ENCODE measurements around the gene NME1. TPM values are rescaled to one million over a fixed set of nuclear protein-coding genes. Genes with fewer than 3 reads are reported as not detected.

The NME1 gene
- 601 to 774 TPM (median 720 TPM) in 5 replicates for total RNA-seq (2022; extraction: Qiagen RNA extraction)

DNA sequence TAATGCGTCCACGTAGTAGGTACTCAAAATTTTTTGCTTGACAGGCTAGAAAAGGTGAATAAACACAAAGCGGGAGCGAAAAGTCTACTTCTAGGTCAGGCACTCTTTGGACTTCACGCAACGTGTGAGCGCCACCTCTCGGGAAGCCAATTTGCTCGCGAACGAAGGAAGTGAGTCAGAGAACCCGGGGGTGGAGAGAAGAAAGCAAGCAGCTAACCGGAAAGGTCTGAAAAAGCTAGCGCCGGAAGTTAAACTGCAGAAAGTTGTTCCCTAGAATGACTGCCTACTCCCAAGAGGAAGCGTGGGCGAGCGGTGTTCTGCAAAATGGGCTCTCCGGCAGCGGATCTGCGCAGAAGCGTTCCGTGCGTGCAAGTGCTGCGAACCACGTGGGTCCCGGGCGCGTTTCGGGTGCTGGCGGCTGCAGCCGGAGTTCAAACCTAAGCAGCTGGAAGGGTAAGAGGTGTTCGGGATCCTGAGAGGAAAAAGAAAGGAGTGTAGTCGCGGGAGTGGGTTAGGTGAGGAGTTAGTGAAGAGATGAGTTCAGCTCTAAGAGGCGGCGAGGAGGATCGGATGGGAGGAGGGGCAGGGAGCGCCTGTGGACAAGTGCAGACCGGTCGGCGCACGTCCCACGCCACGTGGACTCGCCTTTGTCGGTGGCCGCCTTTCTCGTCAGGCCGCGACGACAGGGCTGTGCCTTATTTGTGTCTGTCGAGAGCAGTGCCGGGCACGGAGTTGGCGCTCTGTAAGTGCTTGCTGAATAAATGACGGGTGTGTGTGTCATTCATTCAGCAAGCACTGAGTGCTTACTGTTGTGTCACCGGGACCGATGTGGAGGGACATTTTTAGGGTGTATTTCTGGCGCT lies at the start of gene NME1:
TSS of gene NME1 (plus strand) at position 350 of the 863 bp plus-strand sequence. CDS start 2,096 bp downstream, outside the sequence.

DNA sequence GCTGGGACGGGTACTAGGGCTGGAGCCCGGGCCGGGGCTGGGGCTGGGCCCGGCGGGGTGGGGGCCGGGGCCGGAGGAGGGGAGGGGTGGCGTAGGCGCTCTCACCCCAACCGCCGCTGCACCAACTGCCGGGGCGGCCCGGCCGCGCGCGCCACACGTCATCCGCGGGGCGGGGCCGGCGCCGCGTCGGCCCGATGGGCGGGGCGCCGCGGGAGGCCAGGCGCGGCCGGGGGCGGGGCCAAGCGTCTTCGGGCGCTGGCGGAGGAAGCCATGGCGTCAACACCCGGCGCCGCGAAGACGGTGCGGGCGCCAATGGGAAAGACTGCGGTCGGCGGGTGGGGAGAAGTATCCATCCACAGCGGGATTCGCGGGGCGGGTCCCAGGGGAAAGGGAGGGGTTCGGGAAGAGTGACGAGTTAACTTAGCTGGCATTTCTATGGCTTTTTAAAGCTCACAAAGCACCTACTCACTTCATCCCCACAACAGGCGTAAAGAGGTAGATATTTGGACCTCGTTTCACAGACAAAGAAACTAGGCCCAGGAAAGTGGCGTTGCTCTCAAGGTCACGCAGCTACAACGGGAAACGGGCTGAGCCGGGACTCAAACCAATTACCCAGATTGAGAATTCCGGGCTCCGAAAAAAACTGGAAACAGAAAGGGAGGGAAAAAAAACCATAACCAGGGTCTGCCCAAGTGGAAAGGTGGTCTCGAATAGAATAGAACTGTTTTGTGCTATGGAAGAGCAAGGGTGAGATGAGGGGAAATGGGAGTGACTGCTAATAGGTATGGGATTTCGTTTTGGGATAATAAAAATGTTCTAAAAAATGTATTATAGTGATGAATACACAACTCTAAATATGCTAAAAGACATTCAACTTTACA lies 32.4 kb upstream of the NME1 start, which contains the start of gene SPAG9:
TSS of gene SPAG9 (minus strand) at position 130 of the 881 bp plus-strand sequence. CDS start 212 bp downstream, outside the sequence.

DNA sequence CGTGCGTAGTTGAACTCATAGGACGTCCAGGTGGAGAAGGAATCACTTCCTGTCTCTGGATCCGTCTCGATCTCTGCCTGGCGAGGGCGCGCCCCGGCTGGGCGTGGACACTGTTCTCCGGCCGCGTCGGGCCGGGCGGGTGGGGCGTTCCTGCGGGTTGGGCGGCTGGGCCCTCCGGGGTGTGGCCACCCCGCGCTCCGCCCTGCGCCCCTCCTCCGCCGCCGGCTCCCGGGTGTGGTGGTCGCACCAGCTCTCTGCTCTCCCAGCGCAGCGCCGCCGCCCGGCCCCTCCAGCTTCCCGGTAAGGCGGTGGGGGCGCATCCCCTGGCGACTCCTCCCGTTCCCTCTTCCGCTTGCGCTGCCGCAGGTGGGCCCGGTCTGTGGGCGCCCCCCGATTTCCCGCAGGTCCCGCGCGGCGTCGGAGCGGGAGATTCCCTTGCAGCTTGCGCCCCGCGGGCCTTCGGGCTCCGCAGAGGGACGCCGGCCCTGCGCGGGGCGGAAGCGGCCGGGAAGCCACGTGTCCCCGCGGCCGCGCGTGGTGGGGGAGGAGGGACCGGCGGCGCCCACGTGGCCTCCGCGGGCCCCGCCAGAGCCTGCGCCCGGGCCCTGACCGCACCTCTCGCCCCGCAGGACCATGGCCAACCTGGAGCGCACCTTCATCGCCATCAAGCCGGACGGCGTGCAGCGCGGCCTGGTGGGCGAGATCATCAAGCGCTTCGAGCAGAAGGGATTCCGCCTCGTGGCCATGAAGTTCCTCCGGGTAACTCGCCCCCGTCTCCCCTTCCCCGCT lies 13.0 kb downstream of the NME1 start, which contains the start of gene NME2:
TSS of gene NME2 (plus strand) at position 214 of the 789 bp plus-strand sequence. CDS start at position 634, 420 bp downstream.

Other genes with a start within 250 kb of the NME1 start
- 72.4 to 85.8 TPM (median 81.6 TPM) in 5 replicates for gene SPAG9, start 32.7 kb upstream of the NME1 start, total RNA-seq (2022; extraction: Qiagen RNA extraction)
- 1,612 to 1,902 TPM (median 1,836 TPM) in 5 replicates for gene NME2, start 12.9 kb downstream of the NME1 start, total RNA-seq (2022; extraction: Qiagen RNA extraction)
- 5.0 to 6.6 TPM (median 5.9 TPM) in 5 replicates for gene MBTD1, start 106.5 kb downstream of the NME1 start, total RNA-seq (2022; extraction: Qiagen RNA extraction)
- 71.3 to 91.3 TPM (median 74.7 TPM) in 5 replicates for gene UTP18, start 107.0 kb downstream of the NME1 start, total RNA-seq (2022; extraction: Qiagen RNA extraction)

All from A549 treated with CORT108297 at 1 μM for 4 hours (cell line).